HG02763 (cell line): Measurements from ENCODE around the gene P2RY1.
"Not testable (repeated sequence)": the region's sequence is repeated elsewhere in the genome, so short reads cannot be mapped to it uniquely, and the experiment has no call there.

Source experiments
- ATAC-seq: cut with Tn5 transposase; IDR thresholded peaks from one replicate; pipeline ENCODE4 v1.9.1; 2021; ENCODE audit warnings: mild to moderate bottlenecking, moderate library complexity; ENCODE audit not compliant: unreplicated experiment

The P2RY1 gene

GRCh38 chr3:152836269-152836668 lies 1.3 kb downstream of the P2RY1 start:
- ATAC-seq = no peak

- ATAC-seq = no peak
Observed at GRCh38 chr3:152839511-152839910, 4.6 kb downstream of the P2RY1 start.

GRCh38 chr3:152841131-152841530 lies 6.2 kb downstream of the P2RY1 start:
- ATAC-seq = no peak

- ATAC-seq = no peak
Observed at GRCh38 chr3:152842413-152842812, 7.5 kb downstream of the P2RY1 start.

- ATAC-seq = peak; percentile 70
Observed at GRCh38 chr3:152843955-152844354, 9.0 kb downstream of the P2RY1 start.

- ATAC-seq = not testable (repeated sequence)
Observed at GRCh38 chr3:152846572-152847202, 11.8 kb downstream of the P2RY1 start.

- ATAC-seq = not testable (repeated sequence)
Observed at GRCh38 chr3:152847599-152847998, 12.7 kb downstream of the P2RY1 start.

- ATAC-seq = no peak
Observed at GRCh38 chr3:152849996-152850578, 15.2 kb downstream of the P2RY1 start.

- ATAC-seq = no peak
Observed at GRCh38 chr3:152853196-152853595, 18.3 kb downstream of the P2RY1 start.

GRCh38 chr3:152857082-152857481 lies 22.2 kb downstream of the P2RY1 start:
- ATAC-seq = no peak

- no peak for ATAC-seq
Observed at GRCh38 chr3:152858170-152858800, 23.4 kb downstream of the P2RY1 start.

- no peak for ATAC-seq
Observed at GRCh38 chr3:152860736-152861135, 25.8 kb downstream of the P2RY1 start.

GRCh38 chr3:152865668-152866245 lies 30.8 kb downstream of the P2RY1 start:
- no peak for ATAC-seq

- no peak for ATAC-seq
Observed at GRCh38 chr3:152870027-152870426, 35.1 kb downstream of the P2RY1 start.

GRCh38 chr3:152873314-152873713 lies 38.4 kb downstream of the P2RY1 start:
- not testable (repeated sequence) for ATAC-seq

GRCh38 chr3:152874896-152875749 lies 40.2 kb downstream of the P2RY1 start:
- no peak for ATAC-seq

GRCh38 chr3:152879130-152879789 lies 44.3 kb downstream of the P2RY1 start:
- no peak for ATAC-seq

GRCh38 chr3:152879790-152880174 lies 44.9 kb downstream of the P2RY1 start:
- ATAC-seq = no peak

- ATAC-seq = no peak
Observed at GRCh38 chr3:152885076-152885475, 50.1 kb downstream of the P2RY1 start.
